DND-41 (cell line): ENCODE measurements around the gene DPM3.

Experiments
- ATAC-seq: fragments of 200-7000 bp; cut with Tn5 transposase; 3 replicates; pipeline ENCODE4 v1.9.1; 2021; ENCODE audit warnings: low read depth; ENCODE audit not compliant: insufficient read depth
- DNase-seq: peaks from one replicate; pipeline ENCODE4 v3.0.0-alpha.2; 2020
- H2AFZ ChIP-seq: 2 replicates; pipeline ENCODE4 v1.6.0; 2012; ENCODE audit warnings: low read depth, low read length
- H3K27ac ChIP-seq: 2 replicates; pipeline ENCODE4 v1.5.1; 2012; ENCODE audit warnings: low read length, inconsistent platforms
- H3K27me3 ChIP-seq: fragments of 200-600 bp; sonication (generic); 2 replicates; pipeline ENCODE4 v1.6.0; 2012; ENCODE audit warnings: low read length, mild to moderate bottlenecking, inconsistent platforms; ENCODE audit not compliant: insufficient read depth, poor library complexity
- H3K36me3 ChIP-seq: 2 replicates; pipeline ENCODE4 v1.5.1; 2012; ENCODE audit warnings: low read length, inconsistent platforms; ENCODE audit not compliant: insufficient read depth
- H3K4me1 ChIP-seq: 2 replicates; pipeline ENCODE4 v1.5.1; 2012; ENCODE audit warnings: mild to moderate bottlenecking, low read length; ENCODE audit not compliant: insufficient read depth
- H3K4me2 ChIP-seq: 2 replicates; pipeline ENCODE4 v1.6.0; 2012; ENCODE audit warnings: mild to moderate bottlenecking, moderate library complexity, low read length, inconsistent platforms; ENCODE audit not compliant: insufficient read depth
- H3K4me3 ChIP-seq, 2 experiments: fragments of 200-600 bp in 1 of 2; shearing (Covaris generic) in 1 of 2; 2 replicates each; pipeline ENCODE4 v1.5.1; 2012 to 2016; ENCODE audit warnings: inconsistent platforms in 2 of 2, low read length in 2 of 2, mild to moderate bottlenecking in 2 of 2, low read depth in 1 of 2, moderate library complexity in 1 of 2
- H3K79me2 ChIP-seq: 2 replicates; pipeline ENCODE4 v1.6.0; 2012; ENCODE audit warnings: low read length, inconsistent platforms; ENCODE audit not compliant: insufficient read depth
- H3K9ac ChIP-seq: 2 replicates; pipeline ENCODE4 v1.6.0; 2012; ENCODE audit warnings: low read depth, mild to moderate bottlenecking, inconsistent platforms, low read length, moderate library complexity
- H3K9me3 ChIP-seq: 2 replicates; pipeline ENCODE4 v1.5.1; 2012; ENCODE audit warnings: low read length, moderate library complexity, mild to moderate bottlenecking, inconsistent platforms; ENCODE audit not compliant: insufficient read depth, severe bottlenecking
- H4K20me1 ChIP-seq: 2 replicates; pipeline ENCODE4 v1.6.0; 2012; ENCODE audit warnings: low read length; ENCODE audit not compliant: insufficient read depth
- CTCF ChIP-seq: IDR thresholded peaks from 2 replicates; pipeline ENCODE4 v1.5.1; 2012; ENCODE audit warnings: borderline replicate concordance, low read length, moderate library complexity, mild to moderate bottlenecking; ENCODE audit not compliant: poor library complexity, severe bottlenecking; ENCODE audit errors: extremely low read depth
- EZH2 ChIP-seq: IDR thresholded peaks from 3 replicates; pipeline ENCODE4 v1.6.1; 2012; ENCODE audit warnings: borderline replicate concordance, low read depth, mild to moderate bottlenecking, moderate library complexity, low read length, inconsistent platforms; ENCODE audit not compliant: severe bottlenecking

DPM3 gene

GRCh38 chr1:155178441-155179111 lies 38.2 kb upstream of the DPM3 start:
- no peak for ATAC-seq
- Histone ChIP-seq H3K4me3 (no peak overlapping the region), H3K79me2 (no peaks in the 10 kb centered on the region), H3K4me1 (peaks cover 31% of the 10 kb centered on the region), H2AFZ (no peak overlapping the region), H3K27me3 (no peaks in the 10 kb centered on the region), H3K9ac (no peak overlapping the region), H4K20me1 (no peaks in the 10 kb centered on the region), H3K36me3 (peaks cover 12% of the 10 kb centered on the region; the same call in 1 of the 2 replicates), H3K4me2 (no peak overlapping the region), H3K9me3 (no peaks in the 10 kb centered on the region), H3K27ac (no peak overlapping the region)
- TF ChIP-seq EZH2: no peak
- TF ChIP-seq CTCF: no peak
- no peak for DNase-seq

- TF ChIP-seq CTCF (no peak), EZH2 (no peak)
- no peak overlapping the region for H2AFZ ChIP-seq
- no peaks in the 10 kb centered on the region for H3K9me3 ChIP-seq
- no peak overlapping the region for H3K9ac ChIP-seq
- no peak overlapping the region for H3K4me2 ChIP-seq
- no peak overlapping the region for H3K4me3 ChIP-seq
- H3K36me3 ChIP-seq: peaks cover 12% of the 10 kb centered on the region; the same call in 1 of the 2 replicates
- H3K4me1 ChIP-seq: peaks cover 35% of the 10 kb centered on the region
- peaks cover 2% of the 10 kb centered on the region for H3K79me2 ChIP-seq
- no peak for DNase-seq
- H3K27me3 ChIP-seq: no peaks in the 10 kb centered on the region
- H3K27ac ChIP-seq: no peak overlapping the region
- no peaks in the 10 kb centered on the region for H4K20me1 ChIP-seq
- ATAC-seq: no peak
These were observed 37.6 kb upstream of the DPM3 start for GRCh38 chr1:155177918-155178281.

GRCh38 chr1:155177192-155177917 lies 37.0 kb upstream of the DPM3 start:
- peak overlapping the region; percentile 19; the same call in 1 of the 2 replicates for H3K9ac ChIP-seq
- peaks cover 7% of the 10 kb centered on the region for H3K79me2 ChIP-seq
- H3K9me3 ChIP-seq: no peaks in the 10 kb centered on the region
- H3K4me3 ChIP-seq: peak overlapping the region in 1 of 2 experiments; percentile 24; a peak in 1 of 4 replicates
- H2AFZ ChIP-seq: peak overlapping the region; percentile 73
- no peaks in the 10 kb centered on the region for H3K27me3 ChIP-seq
- peak overlapping the region; percentile 70 for H3K27ac ChIP-seq
- TF ChIP-seq CTCF (no peak), EZH2 (no peak)
- peak overlapping the region; percentile 49 for H3K4me2 ChIP-seq
- no peaks in the 10 kb centered on the region for H4K20me1 ChIP-seq
- ATAC-seq: no peak
- DNase-seq: no peak
- peaks cover 12% of the 10 kb centered on the region; the same call in 1 of the 2 replicates for H3K36me3 ChIP-seq
- H3K4me1 ChIP-seq: peaks cover 38% of the 10 kb centered on the region
